ENCODE data around the gene TXNIP.

The TXNIP gene

GRCh38 chr1:146010126-146010738 lies 13.9 kb upstream of the TXNIP start:
- no peak for DNase-seq

- no peak for DNase-seq
Observed at GRCh38 chr1:146007489-146008133, 11.2 kb upstream of the TXNIP start.

- no peak for DNase-seq
Observed at GRCh38 chr1:146001709-146002108, 5.3 kb upstream of the TXNIP start.

GRCh38 chr1:145999321-146000024 lies 3.1 kb upstream of the TXNIP start:
- DNase-seq = peak in 5 of 6 experiments; percentile 27 to 69 (median 50)

GRCh38 chr1:145997718-145998023 lies 1.3 kb upstream of the TXNIP start:
- DNase-seq = no peak

- peak; percentile 56 to 88 (median 74) for DNase-seq
Observed at GRCh38 chr1:145997016-145997717, 788 bp upstream of the TXNIP start.

- DNase-seq = no peak
Observed at GRCh38 chr1:145995964-145996432, 381 bp downstream of the TXNIP start.

GRCh38 chr1:145995148-145995881 lies 1.1 kb downstream of the TXNIP start:
- no peak for DNase-seq

- peak in 2 of 6 experiments; percentile 12 to 26 for DNase-seq
Observed at GRCh38 chr1:145994391-145995120, 1.8 kb downstream of the TXNIP start.

GRCh38 chr1:145993618-145994390 lies 2.6 kb downstream of the TXNIP start:
- DNase-seq = no peak

- no peak for DNase-seq
Observed at GRCh38 chr1:145992958-145993617, 3.3 kb downstream of the TXNIP start.

GRCh38 chr1:145992502-145992936 lies 3.9 kb downstream of the TXNIP start:
- peak in 1 of 6 experiments; percentile 21 for DNase-seq

- DNase-seq = peak in 2 of 6 experiments; percentile 32 to 35
Observed at GRCh38 chr1:145991735-145992412, 4.5 kb downstream of the TXNIP start.

GRCh38 chr1:145990249-145990855 lies 6.0 kb downstream of the TXNIP start:
- peak in 2 of 6 experiments; percentile 6 to 13 for DNase-seq

- DNase-seq = peak in 4 of 6 experiments; percentile 13 to 44 (median 35)
Observed at GRCh38 chr1:145988773-145989172, 7.6 kb downstream of the TXNIP start.

GRCh38 chr1:145987926-145988325 lies 8.5 kb downstream of the TXNIP start:
- no peak for DNase-seq

GRCh38 chr1:145986551-145986950 lies 9.8 kb downstream of the TXNIP start:
- DNase-seq = no peak

GRCh38 chr1:145985502-145986439 lies 10.6 kb downstream of the TXNIP start:
- no peak for DNase-seq
